Esophagus muscularis mucosa (tissue), 4 donors: Measurements from ENCODE around the gene SMAD1. TPM values are rescaled to one million over a fixed set of nuclear protein-coding genes. Genes with fewer than 3 reads are reported as not detected.
A peak's percentile ranks its signal among the peaks of the same experiment; 100 is the strongest.

Experiments
- DNase-seq: peaks from one replicate; pipeline ENCODE4 v3.0.0-alpha.2; 2017; ENCODE audit errors: extremely low spot score
- H3K27ac ChIP-seq, 4 donors: fragments of 200-600 bp; sonication (generic); replicated peaks in 1 of 4; 1 replicate in 3 of 4; 2 replicates in 1 of 4; pipeline ENCODE4 v1.5.1; 2016 to 2019; ENCODE audit warnings: mild to moderate bottlenecking in 1 of 4
- H3K27me3 ChIP-seq, 4 donors: fragments of 200-600 bp; sonication (generic); one replicate each; pipeline versions ENCODE4 v1.5.1 to v1.6.0; 2016 to 2019
- H3K36me3 ChIP-seq, 4 donors: fragments of 200-600 bp; sonication (generic); one replicate each; pipeline ENCODE4 v1.5.1; 2016 to 2019
- H3K4me1 ChIP-seq, 4 donors: fragments of 200-600 bp; sonication (generic); one replicate each; pipeline ENCODE4 v1.5.1; 2016 to 2019
- H3K4me3 ChIP-seq, 4 donors: fragments of 200-600 bp; sonication (generic); 1 replicate in 2 of 4; 2 replicates in 2 of 4; pipeline ENCODE4 v1.5.1; 2016 to 2019; ENCODE audit warnings: mild to moderate bottlenecking in 4 of 4, moderate library complexity in 1 of 4
- H3K9me3 ChIP-seq, 4 donors: fragments of 200-600 bp; sonication (generic); 1 replicate in 3 of 4; 2 replicates in 1 of 4; pipeline ENCODE4 v1.5.1; 2016 to 2019
- CTCF ChIP-seq, 3 experiments: fragments of 200-600 bp in 2 of 3; fragments of 450-650 bp in 1 of 3; sonication (generic) in 2 of 3; IDR thresholded peaks; one replicate each; pipeline ENCODE4 v1.5.1; 2017 to 2019; ENCODE audit warnings: antibody characterized with exemption in 3 of 3, mild to moderate bottlenecking in 2 of 3, moderate library complexity in 1 of 3
- EP300 ChIP-seq: sonication (generic); formaldehyde crosslinking; IDR thresholded peaks from one replicate; pipeline ENCODE4 v1.6.1; 2017; ENCODE audit warnings: antibody characterized with exemption
- POLR2A ChIP-seq: fragments of 450-650 bp; IDR thresholded peaks from one replicate; pipeline ENCODE4 v1.6.1; 2017; ENCODE audit warnings: antibody characterized with exemption, moderate library complexity, mild to moderate bottlenecking, low read depth
- POLR2AphosphoS5 ChIP-seq, 2 donors: sonication (generic); formaldehyde crosslinking; IDR thresholded peaks; one replicate each; pipeline ENCODE4 v1.6.1; 2017; ENCODE audit warnings: antibody characterized with exemption in 2 of 2
- WGBS: methylation state at CpG from one replicate; pipeline ENCODE4 v1.1.5; 2018; 5-methylcytosine and 5-hydroxymethylcytosine counted together
- intact Hi-C: fragments of 100-400 bp; cut with DNase I; formaldehyde crosslinking; loops from one replicate; pipeline ENCODE4 v1.15.1; 2023
- total RNA-seq, 4 donors: library from RNA; depleted of rRNA; stranded (reverse); fragments of >200 nt; gene quantifications; one replicate each; pipeline versions ENCODE4 v1.1.0 to v1.2.1, GENCODE V29; 2016

SMAD1 gene
- total RNA-seq, 4 donors from 2014 or later, result 19.5 to 34.3 (median 29.2) TPM

DNA sequence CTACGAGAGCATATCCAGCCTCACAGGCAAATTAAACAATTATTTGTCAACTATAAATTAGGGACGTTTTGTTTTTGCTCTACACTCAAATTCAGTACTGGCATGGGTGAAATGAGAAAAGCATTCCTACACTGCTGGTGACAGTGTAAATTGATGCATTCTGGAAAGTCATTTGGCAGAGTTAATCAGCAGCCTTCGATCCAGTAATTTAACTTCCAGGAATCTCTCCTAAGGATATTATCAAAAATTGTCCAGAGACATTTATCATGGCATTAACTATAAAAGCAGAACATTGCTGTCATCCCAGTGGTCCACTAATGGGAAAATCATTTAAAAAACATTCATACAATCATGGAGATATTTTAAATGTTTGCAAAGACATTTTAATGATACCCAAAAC, 70.0 kb downstream of the SMAD1 start:
- H3K4me3 ChIP-seq, result no peak overlapping the region
- WGBS, result 26% methylated on average over 3 of the region's 3 CpGs
- H3K27ac ChIP-seq, result no peak overlapping the region
- intact Hi-C loops, result no loop called here
- DNase-seq, result no peak
- H3K4me1 ChIP-seq, result peaks cover 0 to 30% (median 17%) of the 10 kb centered on the region in 4 donors
- TF ChIP-seq POLR2AphosphoS5 (IDR thresholded peaks at IDR 0.05) (no peak), EP300 (no peak), CTCF (IDR thresholded peaks at IDR 0.05) (no peak), POLR2A (no peak)
- no peaks in the 10 kb centered on the region for H3K9me3 ChIP-seq
- peaks cover 0 to 25% (median 8%) of the 10 kb centered on the region in 4 donors for H3K36me3 ChIP-seq
- no peaks in the 10 kb centered on the region for H3K27me3 ChIP-seq

GRCh38 chr4:145552181-145552822, 70.6 kb downstream of the SMAD1 start:
- TF ChIP-seq POLR2A, result no peak
- TF ChIP-seq EP300, result no peak
- no peak for TF ChIP-seq CTCF (IDR thresholded peaks at IDR 0.05)
- no peak for TF ChIP-seq POLR2AphosphoS5 (IDR thresholded peaks at IDR 0.05)
- Histone ChIP-seq H3K27me3 (no peaks in the 10 kb centered on the region), H3K27ac (peak overlapping the region in 2 of 4 donors; percentile 5 to 42), H3K36me3 (peaks cover 0 to 26% (median 6%) of the 10 kb centered on the region in 4 donors), H3K4me3 (no peak overlapping the region), H3K4me1 (peaks cover 0 to 26% (median 16%) of the 10 kb centered on the region in 4 donors), H3K9me3 (no peaks in the 10 kb centered on the region)
- intact Hi-C loops, result no loop called here
- DNase-seq, result no peak
- WGBS, result 83% methylated on average over 4 of the region's 4 CpGs

DNA sequence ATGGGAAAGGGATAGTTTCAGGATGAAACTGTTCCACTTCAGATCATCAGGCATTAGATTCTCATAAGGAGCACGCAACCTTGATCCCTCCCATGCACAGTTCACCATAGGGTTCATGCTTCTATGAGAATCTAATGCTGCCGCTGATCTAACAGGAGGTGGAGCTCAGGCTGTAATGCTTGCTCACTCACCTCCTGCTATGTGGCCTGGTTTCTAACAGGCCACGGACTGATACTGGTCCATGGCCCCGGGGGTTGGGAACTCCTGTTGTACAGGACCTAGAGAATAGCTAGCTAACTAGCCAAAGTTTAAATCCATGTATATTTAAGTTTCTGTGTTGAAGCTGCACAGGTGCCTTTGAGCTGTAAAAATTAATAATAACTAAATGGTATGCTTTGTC, 71.7 kb downstream of the SMAD1 start:
- TF ChIP-seq CTCF (IDR thresholded peaks at IDR 0.05) (no peak), EP300 (no peak), POLR2AphosphoS5 (IDR thresholded peaks at IDR 0.05) (no peak), POLR2A (no peak)
- intact Hi-C loops, result no loop called here

GRCh38 chr4:145554691-145555090, 73.0 kb downstream of the SMAD1 start:
- 86% methylated on average over 1 of the region's 1 CpG for WGBS
- H3K27ac ChIP-seq, result no peak overlapping the region
- intact Hi-C loops, result loop anchor here (5.0 kb wide), 3 partner anchors 72 to 337 kb away; partner anchors contain the start of gene SMAD1
- no peaks in the 10 kb centered on the region for H3K27me3 ChIP-seq
- peaks cover 0 to 29% (median 10%) of the 10 kb centered on the region in 4 donors for H3K36me3 ChIP-seq
- H3K4me3 ChIP-seq, result no peak overlapping the region
- H3K4me1 ChIP-seq, result peaks cover 0 to 30% (median 21%) of the 10 kb centered on the region in 4 donors
- H3K9me3 ChIP-seq, result no peaks in the 10 kb centered on the region
- no peak for DNase-seq
- TF ChIP-seq POLR2AphosphoS5 (IDR thresholded peaks at IDR 0.05), result no peak
- TF ChIP-seq CTCF (IDR thresholded peaks at IDR 0.05), result no peak
- no peak for TF ChIP-seq POLR2A
- no peak for TF ChIP-seq EP300

More for the DNA sequence above, 71.7 kb downstream of the SMAD1 start:
- H3K9me3 ChIP-seq, result no peaks in the 10 kb centered on the region
- 93% methylated on average over 4 of the region's 4 CpGs for WGBS
- no peak overlapping the region for H3K4me3 ChIP-seq
- H3K27me3 ChIP-seq, result no peaks in the 10 kb centered on the region
- no peak overlapping the region for H3K27ac ChIP-seq
- peaks cover 0 to 30% (median 21%) of the 10 kb centered on the region in 4 donors for H3K4me1 ChIP-seq
- no peak for DNase-seq
- H3K36me3 ChIP-seq, result peaks cover 0 to 23% (median 3%) of the 10 kb centered on the region in 4 donors
